TTC549 (cell line): Measurements from ENCODE around the gene BDP1.
"Not testable (repeated sequence)": the region's sequence is repeated elsewhere in the genome, so short reads cannot be mapped to it uniquely, and the experiment has no call there.

Experiments
- FAIRE-seq: peaks from 2 replicates; lab custom pipeline; 2012; peaks lifted over from hg19 to GRCh38; lab: Jason Lieb, UNC

The BDP1 gene

DNA sequence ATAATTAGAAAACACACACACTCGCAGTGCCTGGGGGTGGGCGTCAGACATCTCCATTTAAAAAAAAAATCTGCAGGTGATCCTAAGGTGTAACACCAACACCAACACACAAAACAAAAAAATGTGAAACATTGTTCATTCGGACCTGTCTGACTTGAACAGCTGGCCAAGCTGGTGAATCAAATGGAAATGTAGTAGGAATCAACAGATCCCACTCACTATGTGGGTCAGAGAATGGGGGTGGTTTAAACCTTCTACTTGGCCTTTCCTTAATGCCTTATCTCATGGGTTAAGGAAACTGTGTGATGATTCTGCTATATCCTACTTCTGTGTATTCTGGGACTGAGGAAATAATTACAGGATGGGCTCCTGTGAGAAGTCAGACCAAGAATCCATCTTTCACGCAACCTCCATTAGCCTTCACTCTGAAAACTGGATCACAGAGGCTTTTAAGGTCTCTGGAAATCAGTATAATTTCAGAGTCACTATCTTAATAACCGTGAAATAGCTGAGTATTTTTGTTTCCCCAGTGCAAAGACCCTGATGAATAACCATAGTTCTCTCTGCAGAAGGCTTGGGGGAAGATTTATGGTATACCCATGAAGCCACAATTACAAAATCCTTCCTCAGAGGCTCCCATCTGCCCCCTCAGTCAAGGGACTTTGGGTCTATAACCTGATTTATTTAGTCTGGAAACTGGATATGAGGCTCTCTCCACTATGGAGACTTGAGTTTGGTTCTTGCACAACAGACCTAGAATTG is 114.5 kb downstream of the BDP1 start:
- no peak for FAIRE-seq

DNA sequence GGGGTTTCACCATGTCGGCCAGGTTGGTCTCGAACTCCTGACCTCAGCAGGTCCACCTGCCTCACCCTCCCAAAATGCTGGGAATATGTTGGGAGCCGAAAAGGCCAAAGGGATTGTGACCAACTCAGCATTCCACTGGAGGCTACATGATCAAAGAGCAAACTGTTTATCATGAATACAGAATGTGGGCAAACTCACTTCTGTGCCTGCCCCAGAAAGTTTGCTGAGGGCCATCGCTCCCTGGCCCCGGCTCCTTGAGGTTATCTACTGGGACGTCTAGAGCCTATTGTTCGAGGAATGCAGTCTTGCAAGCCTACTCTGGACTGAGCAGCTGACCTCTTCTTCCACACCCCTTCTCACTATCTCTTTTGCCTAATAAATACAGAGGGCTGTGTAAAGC is 116.4 kb downstream of the BDP1 start:
- FAIRE-seq, result not testable (repeated sequence)

DNA sequence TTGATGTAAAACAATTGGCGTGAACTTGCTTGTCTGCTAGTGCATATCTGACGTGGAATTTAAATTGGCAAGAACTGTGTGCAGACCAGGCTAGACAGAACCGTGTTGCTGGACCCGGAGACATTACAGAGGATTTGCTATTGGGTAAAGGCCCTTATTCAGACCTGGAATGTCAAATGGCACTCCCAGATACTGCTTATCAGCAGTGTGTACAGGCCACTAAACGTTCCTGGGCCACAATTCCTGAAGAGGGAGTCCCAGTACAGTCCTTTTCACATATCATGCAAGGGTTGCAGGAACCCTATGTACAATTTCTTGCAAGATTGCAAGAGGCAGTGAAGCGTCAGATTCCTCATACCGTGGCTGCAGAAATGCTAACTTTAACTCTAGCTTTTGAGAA is 118.1 kb downstream of the BDP1 start:
- FAIRE-seq, result no peak

DNA sequence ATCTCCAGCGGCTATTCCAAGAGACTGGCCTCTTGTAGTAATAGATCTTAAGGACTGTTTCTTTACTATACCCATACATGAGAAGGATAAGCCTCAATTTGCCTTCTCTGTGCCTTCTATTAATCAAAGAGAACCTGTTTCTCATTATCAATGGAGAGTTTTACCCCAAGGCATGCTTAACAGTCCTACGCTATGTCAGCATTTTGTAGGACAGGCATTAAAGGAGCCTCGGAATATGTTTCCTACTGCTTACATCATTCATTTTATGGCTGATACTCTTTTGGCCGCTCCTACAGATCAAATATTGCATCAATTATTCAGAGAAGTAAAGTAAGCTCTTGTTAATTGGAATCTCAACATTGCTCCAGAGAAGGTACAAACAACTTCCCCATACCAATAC is 120.1 kb downstream of the BDP1 start:
- FAIRE-seq, result not testable (repeated sequence)

DNA sequence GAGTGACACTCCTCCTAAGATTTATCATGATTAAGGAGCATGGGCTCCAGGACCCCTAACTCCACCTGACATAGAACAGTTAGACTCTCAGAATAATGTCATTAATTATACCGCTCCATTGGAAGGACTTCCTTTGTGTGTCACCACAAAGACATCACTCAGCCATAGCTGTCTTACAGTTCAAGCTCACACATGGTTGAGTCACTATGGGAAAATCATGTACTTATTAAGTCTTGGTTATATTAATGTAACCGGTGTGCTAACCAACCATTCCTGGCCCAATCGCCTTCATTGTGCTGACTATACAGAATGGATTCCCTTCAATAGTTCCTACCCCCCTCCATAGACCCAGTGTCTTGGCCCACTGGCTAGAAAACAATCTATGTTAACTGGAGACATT is 120.8 kb downstream of the BDP1 start:
- no peak for FAIRE-seq

DNA sequence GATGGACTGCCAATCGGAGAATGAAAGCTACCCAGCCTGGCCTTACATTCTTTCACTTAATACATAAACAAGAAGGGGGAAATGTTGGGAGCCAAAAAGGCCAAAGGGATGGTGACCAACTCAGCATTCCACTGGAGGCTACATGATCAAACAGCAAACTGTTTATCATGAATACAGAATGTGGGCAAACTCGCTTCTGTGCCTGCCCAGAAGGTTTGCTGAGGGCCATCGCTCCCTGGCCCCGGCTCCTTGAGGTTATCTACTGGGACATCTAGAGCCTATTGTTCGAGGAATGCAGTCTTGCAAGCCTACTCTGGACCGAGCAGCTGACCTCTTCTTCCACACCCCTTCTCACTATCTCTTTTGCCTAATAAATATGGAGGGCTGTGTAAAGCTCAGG is 122.4 kb downstream of the BDP1 start:
- FAIRE-seq, result not testable (repeated sequence)

DNA sequence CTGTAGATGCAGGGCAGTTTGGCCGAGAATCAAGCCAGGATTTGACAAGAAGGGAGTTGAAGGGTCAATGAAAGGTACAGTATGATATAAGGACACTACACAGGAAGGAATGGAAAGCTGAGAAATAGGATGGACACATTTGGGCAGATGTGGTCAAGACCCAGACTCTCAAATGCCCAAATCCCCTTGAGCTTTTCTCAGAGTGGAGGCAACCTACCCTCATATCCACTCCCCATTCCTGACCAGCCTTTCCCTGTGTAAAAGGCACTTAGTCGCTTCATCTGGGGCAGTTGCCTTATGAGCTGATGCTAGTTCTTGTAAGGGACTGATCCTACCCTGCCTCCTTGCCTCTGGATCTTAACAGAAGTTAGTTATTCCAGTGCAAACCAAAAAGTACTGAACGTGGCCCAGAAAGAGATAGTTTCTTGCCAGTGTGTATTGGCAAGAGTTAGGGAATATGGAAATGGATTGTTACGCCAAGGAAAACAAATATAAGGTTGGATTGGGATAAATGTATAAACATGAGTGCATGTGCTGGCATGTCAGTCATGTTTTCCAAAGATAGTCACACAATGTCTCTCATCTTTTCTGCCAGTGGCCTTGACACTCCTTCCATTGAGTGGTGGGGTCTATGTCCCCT is 127.6 kb downstream of the BDP1 start:
- FAIRE-seq, result no peak

DNA sequence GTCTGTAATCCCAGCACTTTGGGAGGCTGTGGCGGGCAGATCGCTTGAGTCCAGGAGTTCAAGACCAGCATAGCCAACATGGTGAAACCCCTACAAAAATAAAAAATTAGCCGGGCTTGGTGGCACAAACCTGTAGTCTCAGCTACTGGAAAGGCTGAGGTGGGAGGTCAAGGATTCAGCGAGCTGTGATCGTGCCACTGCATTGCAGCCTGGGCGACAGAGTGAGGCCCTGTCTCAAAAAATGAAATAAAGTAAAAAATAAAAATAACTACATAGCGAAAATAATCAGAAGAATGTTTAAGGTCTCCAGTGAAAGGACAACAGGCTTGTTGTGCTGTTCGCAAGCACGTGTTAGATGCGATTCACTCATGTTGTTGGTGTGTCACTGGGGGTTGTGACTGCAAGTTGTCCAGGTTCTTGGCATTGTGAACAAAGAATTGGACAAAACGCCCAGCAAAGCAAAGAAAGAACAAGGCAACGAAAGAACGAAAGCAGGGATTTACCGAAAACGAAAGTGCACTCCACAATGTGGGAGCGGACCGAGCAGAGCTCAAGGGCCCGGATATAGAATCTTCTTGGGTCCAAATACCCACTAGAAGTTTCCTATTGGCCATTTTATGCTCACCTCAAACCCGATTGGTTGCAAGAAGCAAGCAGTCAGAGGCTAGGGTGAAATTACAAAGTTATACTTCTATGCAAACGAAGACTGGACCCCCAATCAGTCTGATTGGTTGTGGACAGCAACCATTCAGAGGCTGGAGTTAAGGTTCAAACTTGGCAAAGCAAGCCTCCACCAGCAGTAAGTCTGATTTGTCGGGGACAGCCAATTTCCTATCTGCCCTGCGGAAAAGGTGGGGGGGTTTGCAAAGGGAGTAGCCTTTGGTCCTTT is 130.8 kb downstream of the BDP1 start:
- no peak for FAIRE-seq

DNA sequence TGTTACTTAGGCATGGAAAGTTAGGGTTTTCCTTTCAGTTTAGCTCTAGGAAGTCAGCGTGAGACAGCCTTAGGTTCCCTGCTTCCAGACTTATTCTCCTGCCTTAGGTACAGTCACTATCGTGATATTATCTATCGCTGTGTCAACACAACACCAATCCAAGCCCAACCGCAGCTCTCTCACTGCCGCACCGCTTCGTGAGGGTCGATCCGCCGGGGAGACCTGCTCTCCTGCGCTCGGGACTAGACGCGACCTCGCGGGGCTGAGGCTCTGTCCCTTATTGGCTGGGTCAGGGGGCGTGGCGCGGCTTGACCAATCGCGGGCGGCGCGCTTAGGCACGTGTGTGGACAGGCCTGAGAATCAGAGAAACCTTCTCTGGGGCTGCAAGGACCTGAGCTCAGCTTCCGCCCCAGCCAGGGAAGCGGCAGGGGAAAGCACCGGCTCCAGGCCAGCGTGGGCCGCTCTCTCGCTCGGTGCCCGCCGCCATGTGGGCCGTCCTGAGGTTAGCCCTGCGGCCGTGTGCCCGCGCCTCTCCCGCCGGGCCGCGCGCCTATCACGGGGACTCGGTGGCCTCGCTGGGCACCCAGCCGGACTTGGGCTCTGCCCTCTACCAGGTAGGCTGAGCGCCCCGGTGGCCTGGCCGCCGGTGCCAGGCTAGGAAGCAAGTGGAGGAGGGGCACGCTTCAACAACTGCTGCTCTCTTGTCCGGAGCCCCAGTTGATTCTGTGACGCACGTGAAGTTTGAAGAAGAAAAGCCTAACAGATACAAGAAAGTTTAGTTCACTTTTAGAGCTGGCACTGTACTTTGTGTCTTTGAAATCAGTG is 131.7 kb downstream of the BDP1 start, which contains the start of gene MCCC2:
TSS of gene MCCC2 (plus strand) at position 400 of the 825 bp plus-strand sequence. CDS start at position 486, 86 bp downstream.
- FAIRE-seq, result no peak

DNA sequence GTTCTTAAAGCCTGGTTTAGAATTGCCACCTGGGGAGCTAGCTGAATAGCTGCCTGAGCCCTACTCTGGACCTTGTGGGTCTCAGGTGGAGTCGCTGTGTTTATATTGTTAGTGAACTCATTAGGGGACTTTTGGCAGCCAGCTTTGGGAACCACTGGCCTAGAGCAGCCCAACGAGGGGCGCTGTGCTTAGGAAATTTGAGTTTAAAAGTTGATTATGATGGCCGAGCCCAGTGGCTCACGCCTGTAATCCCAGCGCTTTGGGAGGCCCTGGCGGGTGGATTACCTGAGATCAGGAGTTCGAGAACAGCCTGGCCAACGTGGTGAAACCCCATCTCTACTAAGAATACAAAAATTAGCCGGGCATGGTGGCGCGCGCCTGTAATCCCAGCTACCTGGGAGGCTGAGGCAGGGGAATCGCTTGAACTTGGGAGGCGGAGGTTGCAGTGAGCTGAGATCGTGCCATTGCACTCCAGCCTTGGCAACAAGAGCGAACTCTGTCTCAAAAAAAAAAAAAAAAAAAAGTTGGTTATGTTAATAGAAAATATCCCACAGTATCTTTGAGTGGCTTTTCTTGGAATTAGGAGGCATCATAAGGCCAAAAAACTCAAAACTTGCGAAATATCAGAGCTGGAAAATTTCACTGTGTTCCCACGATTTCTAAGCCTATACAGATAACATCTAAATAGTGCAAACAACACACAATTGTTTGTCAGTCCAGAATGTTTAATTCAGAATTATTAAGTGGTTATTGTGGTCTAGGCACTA is 132.5 kb downstream of the BDP1 start:
- no peak for FAIRE-seq

DNA sequence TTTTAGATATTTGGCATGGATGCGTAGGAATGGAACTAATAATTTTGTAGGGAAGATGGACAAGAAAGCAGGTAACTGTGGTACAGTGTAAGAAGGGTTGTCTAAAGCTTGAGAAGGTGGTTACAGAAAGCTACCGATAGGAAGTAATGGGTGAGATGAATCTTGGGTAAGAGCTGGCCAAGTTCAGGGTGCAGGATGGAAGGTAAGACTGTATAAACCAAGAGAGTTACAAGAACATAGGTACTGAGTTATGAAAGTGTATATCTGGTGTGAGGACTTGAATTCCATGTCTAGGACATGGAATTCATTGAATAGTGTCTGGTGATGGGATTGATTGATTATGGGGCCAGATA is 133.1 kb downstream of the BDP1 start:
- FAIRE-seq, result no peak

DNA sequence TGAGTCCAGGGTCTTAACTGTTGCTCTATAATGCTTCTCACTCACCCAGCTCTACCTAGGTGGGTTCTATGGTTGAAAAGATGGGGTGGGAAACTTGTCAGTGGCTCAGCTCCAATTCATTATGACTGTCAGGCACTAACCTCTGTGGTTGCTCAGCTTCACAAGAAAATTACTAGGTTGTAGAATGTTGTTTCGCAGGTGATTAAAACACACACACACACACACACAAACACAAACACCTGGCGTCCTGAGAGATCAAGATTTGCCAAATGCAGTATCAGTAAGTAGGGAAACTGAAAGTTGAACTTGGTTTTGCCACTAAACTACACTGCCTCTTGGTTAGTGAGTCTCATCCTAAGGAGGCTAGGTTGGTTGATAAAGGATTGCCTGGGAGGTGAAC is 134.5 kb downstream of the BDP1 start:
- FAIRE-seq, result no peak

DNA sequence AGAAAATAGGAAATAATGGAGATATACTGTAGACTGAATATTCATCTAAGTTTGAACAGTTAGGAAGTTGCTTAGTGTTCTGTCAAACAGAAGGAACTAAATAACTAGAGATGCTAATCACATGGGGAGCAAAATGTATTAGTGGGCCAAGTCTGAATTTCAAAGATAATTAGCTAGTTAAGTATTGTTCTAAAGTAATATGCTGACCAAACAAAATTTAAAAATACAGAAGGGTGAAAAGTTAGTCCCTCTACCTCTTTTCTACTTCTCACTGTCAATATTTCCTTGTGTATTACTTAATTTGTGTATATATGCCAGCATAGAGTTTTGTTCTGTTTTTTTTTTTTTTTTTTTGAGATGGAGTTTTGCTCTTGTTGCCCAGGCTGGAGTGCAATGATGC is 135.6 kb downstream of the BDP1 start:
- FAIRE-seq, result no peak

DNA sequence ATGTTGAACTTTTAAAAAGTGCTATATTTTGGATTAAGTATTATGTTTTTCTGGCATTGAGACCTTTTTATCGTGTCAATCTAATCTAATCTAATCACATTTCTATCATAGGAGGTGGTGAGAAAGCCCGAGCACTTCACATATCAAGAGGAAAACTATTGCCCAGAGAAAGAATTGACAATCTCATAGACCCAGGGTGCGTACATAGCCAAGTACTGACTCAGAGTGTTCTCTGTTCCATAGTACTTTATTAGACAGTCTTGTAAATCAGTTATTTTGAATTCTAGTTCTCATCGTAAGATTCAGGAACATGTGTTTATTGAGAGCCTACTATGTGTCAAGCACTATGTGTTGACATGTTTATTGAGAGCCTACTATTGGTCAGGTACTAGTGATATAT is 140.7 kb downstream of the BDP1 start:
- FAIRE-seq, result no peak

DNA sequence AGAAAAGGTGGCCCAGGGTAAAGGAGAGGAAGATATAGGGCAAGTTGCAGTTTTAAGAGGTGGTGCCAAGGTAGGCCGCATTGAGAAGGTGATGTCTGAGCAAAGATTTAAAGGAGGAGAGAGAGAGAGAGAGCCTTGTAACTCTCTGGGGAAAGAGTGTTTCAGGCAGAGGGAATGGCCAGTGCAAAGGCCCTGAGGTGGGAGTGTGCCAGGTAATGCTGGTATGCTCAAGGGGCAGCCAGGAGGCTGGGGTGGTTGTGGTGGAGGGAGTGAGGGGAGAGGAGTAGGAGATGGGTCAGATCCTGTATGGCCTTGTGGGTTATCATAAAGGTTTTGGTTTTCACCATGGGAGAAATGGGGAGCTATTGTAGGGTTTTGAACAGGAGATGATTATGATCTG is 141.6 kb downstream of the BDP1 start:
- FAIRE-seq, result no peak

DNA sequence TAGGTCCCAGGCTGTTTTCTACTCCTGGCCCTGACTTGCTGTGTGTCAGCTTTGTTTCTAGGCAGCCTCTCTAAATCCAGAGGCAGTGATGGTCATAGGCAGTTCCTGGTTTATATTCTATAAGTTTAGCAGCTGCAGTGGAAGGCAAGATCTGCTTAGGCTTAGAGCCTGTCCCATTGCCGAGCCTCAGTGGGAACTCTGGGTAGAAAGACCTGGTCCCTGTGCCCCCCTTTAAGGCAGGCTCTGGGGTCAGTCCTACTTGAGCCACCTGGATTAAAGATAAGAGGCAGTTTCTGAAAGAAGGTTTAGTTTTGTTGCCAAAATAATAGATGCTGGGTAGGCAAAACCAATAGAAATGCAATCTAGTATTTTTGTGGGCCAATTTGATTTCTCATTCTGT is 145.3 kb downstream of the BDP1 start:
- FAIRE-seq, result no peak

DNA sequence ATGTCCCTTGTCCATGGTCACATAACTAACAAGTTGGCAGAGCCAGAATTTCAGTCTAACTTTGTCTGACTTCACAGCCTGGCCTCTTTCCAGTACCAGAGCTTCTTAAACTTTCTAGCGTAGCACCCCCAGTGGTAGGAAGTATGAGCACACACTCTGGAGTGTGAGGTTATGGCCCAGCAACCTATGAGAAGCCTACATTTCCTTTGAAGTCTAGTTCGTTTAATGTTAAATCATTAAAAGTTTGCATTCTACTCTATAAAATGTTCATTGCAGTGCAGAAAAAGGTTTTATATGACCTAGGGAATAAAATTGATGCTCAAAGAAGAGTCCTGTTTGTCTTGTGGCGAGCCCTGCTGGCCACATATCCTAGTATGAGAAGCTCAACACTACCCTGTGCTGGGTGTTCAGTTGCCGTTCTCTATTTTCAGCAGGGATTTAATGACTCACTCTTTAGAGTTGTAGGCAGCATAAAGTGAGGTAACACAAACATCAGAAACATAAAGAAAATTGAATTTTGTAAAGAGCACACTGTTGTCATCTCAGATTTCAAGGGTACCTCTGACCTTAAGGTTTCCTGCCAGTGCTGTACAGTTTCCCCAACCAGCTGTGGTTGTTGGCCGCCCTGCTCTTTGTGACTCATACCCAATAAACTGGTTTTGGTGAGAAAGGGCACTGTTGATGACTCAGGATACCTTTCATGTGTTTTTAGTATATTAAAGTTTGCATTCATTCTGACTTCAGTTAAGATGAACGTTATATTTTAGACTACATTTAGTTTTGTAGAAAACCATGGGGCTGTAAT is 146.0 kb downstream of the BDP1 start:
- peak; percentile 50 for FAIRE-seq

DNA sequence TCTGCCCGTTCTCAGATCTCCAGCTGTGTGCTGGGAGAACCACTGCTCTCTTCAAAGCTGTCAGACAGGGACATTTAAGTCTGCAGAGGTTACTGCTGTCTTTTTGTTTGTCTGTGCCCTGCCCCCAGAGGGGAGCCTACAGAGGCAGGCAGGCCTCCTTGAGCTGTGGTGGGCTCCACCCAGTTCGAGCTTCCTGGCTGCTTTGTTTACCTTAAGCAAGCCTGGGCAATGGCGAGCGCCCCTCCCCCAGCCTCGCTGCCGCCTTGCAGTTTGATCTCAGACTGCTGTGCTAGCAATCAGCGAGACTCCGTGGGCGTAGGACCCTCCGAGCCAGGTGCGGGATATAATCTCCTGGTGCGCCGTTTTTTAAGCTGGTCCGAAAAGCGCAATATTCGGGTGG is 154.5 kb downstream of the BDP1 start:
- FAIRE-seq, result not testable (repeated sequence)

DNA sequence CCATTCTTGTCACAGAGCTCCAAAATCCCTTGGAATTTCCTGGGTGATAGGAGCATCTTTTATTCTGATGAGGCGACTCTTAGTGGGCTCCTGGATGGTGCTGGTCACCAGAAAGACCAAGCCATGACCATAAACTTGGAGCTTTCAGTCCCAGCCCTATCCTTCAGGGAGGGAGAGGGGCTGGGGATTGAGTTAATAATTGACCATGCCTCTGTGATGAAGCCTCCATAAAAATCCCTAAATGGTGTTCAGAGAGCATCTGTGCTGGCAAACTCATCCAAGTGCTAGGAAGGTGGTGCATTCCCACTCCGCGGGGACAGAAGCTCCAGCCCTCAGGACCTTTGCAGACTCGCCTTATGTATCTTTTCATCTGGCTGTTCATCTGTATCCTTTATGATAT is 160.4 kb downstream of the BDP1 start:
- FAIRE-seq, result no peak
